Measurements from ENCODE around the gene PCGF1. TPM values are rescaled to one million over a fixed set of nuclear protein-coding genes. Genes with fewer than 3 reads are reported as not detected.
A peak's percentile ranks its signal among the peaks of the same experiment; 100 is the strongest.

PCGF1 gene
- total RNA-seq, 1 experiment from 2014 or later = 42.3 TPM

DNA sequence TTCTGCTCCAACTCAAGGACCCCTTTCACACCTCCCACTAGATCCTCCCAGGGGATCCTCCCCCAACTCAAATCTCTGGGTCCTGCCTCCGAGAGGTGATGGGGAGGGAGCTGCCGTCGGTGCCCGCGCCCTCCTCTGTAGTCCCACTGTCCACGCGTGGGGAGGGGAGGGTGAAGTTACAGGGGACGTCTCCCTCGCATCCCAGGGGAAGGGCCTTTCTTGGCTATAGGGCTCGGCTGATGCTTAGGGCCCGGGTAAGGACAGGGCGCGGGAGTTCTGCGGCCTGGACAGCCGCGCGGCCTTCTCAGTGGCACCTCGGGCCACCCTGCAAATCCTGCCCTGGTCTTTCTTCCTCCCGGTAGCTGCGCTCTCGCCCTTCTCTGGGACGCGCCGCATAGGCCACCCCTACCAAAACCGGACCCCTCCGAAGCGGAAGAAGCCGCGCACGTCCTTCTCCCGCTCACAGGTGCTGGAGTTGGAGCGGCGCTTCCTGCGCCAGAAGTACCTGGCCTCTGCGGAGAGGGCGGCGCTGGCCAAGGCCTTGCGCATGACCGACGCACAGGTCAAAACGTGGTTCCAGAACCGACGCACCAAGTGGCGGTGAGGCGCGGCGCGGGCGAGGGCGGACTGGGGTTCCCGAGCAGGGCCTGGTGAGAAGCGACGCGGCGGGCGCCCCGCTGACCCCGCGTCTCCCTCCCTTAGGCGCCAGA, 7.9 kb upstream of the PCGF1 start:
- no peak for DNase-seq (ENCODE audit: low read depth)

DNA sequence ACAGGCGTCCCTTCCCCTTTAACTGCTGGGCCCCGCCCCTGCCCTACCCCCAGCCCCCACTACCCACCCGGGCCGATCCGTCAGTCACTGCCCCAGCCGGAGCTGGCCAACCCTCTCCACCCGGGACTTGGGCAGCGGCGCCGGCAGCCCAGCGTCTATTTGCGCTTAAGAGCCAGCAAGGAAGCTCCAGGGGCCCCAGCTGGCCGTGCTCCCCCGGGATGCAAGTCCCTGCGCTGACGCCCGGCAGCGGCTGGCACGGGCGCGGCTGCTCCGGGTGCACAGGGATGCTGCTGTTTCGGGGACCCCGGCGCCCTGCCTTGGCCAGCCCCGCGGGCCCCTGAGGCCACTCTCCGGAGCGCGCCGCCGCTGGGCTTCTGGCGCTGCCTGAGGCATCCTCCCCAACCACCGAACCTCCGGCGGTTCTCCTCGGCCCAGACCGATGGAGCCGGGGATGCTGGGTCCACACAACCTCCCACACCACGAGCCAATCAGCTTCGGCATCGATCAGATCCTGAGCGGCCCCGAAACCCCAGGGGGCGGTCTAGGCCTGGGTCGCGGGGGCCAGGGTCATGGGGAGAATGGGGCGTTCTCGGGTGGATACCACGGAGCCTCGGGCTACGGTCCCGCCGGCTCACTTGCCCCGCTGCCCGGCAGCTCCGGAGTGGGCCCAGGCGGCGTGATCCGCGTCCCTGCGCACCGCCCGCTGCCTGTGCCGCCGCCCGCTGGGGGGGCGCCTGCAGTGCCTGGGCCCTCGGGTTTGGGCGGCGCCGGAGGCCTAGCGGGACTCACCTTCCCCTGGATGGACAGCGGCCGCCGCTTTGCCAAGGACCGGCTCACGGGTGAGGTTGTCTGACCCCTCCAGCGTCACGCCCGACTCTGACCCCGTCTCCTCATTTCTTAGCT, 7.1 kb upstream of the PCGF1 start, which contains the start of gene TLX2:
Gene TLX2 (plus strand): TSS at position 83 of the 903 bp plus-strand sequence. CDS start 357 bp downstream, at position 440.
- peak; percentile 65 for DNase-seq (ENCODE audit: low read depth)

DNA sequence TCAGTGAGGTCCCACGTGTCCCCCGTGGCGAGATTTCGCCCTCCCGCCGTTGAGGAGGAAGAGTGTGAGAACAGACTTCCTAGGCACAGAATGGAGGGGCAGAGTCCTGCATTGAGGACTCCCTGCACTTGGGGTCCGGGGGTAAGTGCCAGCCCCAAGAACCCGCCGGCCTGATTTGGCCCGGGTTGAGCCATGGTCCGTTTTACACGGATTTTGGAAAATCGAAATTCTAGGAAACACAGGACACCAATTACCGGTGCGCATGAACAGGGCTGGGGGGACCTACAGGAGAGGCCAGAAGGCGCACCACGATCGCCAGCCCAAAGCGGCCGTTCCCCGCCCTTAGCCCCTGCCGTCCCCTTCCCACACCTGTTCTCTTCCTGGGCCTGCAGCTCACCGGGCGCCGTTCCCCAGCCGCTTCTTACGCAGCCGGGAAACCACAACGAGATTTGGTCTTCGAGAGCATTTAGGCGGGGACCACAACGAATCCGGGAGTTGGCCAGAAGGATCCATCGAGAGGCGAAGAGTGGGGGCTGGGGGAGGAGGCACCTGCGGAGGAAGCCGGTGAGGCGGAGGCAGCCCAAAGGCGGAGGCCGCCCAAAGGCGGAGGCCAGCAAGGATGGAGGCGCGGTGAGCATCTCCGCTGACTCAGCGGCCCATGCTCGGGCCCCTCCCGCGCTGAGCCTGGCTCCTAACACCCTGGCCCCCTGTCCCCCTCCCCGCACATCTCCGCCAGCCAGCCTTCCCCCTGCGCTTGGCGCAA, 6.3 kb upstream of the PCGF1 start:
- DNase-seq (ENCODE audit: low read depth) = no peak

DNA sequence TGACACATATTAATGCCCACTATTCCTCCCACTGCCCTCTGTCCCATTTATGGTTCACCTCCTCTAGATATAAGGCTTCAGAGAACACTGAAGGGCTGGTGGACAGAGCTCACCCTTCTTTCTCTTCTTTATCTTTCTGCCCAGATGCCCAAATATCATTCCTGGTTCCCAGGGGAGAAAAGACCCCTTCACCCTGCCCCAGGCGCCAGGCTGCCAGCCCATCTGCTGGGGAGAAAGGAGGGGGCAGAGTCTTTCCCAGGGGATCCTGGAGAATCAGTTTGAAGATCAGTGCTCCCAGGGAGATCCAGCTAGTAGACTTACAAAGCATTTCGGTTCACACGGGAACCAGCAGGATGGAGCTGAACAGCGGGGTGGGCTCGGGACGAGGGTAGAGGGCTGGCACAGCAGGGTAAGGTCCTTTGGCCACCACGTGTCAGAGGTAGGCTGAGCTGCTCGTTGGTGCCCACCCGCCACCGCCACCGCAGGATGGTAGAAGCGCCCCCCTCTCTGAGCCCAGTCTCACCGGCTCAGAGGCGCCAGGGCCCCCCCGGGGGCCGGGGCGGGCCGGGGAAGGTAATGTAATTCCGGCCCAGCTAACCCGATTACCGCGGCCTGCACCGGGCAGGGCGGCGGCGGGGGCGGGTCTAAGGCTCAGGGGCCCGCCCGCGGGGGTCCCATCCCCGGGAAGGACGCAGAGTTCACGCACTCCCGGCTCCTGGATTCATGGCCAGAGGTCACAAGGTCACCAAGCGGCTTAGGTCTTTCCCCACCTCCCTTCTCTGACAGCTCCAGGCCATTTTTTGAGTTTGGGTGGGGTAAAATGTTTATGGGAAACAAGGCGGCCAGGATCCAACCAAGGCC, 5.5 kb upstream of the PCGF1 start:
- DNase-seq (ENCODE audit: low read depth) = no peak

DNA sequence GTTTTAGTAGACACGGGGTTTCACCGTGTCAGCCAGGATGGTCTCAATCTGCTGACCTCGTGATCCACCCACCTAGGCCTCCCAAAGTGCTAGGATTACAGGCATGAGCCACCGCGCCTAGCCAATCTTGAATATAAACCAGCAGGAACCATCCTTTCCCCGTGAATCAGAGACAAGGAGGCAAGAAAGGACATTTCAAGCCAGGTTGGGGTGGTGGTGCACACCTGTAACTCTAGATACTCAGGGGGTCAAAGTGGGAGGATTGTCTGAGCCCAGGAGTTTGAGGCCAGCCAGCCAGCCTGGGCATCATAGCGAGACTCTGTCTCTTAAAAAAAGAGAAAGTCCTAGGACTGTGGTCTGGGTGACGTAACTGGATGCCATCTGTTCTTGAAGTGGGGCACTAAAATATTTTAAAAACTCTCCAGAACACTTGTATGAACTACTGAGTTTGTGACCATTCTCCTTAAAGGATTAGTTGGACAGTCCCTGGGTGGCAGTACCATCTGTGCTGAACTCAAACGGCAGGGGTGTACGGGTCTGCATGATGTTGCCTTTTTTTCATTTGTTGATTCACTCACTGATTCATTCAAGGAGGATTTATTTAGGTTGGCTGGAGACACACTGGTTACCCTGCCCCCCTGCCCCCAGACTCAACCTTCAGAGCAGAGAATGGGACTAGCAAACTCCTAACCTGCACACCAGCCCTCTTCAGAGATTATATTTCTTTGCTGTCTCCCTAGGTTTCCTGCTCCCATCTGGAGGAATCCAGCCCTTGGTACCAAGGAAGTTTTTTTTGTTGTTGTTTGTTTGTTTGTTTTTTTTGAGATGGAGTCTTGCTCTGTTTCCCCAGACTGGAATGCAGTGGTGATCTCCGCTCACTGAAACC, 3.9 kb upstream of the PCGF1 start:
- no peak for DNase-seq (ENCODE audit: low read depth)

DNA sequence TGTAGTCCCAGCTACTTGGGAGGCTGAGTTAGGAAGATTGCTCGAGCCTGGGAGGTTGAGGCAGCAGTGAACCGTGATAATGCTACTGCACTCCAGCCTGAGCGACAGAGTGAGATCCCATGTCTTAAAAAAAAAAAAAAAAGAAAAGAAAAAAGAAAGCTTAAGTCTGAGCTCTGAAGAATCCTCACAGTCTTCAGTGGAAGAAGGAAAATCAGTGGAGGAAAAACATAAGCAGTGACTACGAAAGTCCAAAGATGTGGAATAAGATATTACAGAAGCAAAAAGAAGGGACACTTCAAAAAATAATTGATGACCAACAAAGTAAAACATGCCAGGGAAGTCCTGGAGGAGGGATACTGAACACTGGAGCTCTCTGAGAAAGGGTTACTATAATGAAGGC, 2.8 kb upstream of the PCGF1 start:
- DNase-seq (ENCODE audit: low read depth) = no peak

DNA sequence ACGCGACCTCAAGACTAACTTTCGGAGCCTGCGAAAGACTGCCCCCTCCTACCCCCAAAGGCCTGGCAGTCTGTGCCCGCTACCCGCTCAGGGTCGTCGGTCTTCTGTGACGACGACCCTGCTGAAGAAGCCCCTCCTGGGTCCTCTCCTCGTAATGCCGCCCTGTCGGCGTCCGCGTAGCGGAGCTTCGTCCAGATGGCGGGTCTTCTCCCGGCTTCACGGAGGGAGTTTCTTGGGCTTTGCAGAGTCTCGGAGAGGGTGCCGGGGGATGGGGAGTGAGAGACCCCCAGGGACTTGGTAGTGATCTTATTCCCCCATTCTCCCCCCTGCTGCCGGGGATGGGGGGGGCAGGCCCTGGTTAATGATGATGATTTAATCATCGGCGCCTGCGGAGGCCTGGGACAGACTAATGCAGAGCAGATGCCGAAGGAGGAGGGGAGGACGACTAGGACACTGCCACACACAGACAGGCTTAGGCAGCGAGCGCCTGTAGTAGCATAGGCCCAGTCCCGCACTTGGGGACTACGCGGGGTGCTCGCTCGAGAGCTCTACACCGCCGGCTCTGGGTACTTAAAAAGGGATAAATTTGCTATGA, 528 bp upstream of the PCGF1 start:
- peak; percentile 80 for DNase-seq (ENCODE audit: low read depth)

DNA sequence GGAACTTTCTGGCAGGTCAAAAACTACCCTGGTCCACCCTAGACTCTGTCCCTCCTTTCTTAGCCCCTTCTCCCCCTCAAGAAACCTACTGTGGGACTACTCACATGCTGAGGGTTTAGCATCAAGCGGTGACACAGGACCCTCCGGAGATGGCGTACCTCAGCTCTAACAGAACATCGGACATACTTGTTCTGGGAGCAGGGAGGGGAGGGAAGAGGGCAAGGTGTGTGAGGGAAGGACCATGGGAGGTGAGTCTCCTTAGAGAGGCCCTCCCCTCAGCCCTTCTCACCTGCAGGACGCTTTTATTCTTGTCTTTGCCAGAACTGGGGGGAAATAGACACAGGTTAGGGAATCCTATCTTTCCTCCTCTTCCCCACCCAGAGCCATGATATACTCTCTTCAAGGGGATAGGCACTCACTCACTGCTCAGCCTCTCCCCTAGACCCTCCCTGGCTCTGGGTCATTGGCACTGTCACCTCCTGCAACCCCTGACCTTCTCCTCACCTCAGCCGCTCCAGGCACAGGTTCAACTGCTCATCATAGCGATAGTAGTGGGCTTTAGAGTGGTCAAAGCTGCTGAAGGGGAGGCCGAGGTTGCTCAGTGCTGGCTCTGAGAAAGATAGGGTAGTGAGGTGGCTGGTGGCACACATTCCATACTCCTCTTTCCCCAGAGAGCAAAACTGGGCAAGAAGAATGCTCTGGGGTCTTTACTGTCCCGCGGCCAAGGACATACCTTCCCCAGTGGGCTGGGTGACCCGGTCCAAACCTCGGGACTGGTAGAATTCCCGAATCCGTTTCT, 1.8 kb downstream of the PCGF1 start:
- no peak for DNase-seq (ENCODE audit: low read depth)

DNA sequence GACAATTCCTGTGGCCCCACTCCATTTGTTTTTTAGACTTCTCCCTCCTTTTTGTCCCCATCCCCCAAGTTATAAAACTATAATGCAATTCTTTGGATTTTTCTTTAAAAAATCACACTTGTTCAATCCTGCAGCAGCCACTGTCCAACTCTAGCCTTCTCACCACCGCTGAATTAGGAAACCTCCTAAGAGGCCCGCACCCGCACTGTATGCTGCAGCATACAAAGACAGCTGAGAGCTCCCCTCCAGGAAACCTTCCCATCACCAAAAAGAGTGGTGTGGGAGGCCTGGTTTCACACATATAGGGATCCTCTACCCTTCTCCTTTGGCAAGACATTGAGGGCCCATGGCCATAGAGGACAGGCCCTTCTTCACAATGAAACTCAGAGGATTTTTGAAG, 2.9 kb downstream of the PCGF1 start:
- no peak for DNase-seq (ENCODE audit: low read depth)

DNA sequence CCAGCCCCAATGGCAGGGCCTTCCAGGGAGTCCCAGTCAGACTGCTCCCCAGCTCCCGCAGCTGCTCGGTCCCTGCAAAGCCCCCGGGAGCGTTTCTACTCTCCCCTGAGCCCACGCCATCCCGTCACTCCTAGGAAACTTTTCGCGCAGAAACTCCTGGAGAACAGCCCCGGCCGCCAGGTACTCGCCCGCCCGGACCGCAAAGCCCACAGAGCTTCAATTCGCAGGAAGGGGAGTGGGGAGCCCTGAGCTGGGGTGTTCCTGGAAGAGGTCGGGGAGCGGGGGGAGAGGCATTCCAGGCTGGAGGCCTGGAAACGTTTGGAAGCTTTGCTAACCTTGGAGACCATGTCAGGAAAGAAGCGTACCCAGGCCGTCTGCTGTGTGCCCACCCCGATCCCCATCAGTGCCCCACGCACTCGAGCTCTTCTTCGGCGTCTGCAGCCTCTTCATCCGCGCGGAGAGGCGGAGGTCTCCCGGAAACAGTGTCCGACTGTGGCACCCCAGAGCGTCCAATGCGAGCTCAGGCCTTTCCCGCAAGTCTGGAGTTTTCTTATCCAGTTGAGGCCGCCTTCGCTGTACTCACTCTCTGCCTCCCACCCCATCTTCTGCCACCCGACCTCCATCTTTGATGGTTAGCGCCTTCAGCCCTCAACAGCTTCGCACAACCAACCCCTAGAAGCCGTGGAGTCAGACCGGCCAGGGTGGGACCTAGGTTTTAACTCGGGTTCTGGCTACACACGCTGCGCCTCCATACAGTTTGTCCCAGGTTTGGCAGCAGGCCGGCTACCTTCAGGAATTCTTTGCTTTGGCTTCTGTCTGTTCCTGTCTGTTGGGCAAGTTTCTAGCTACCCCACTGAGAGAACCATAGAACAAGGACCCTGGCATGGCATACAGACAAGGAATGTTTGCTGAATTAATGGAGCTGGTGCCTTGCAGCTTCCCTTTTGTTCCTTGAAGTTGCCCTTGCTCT, 3.7 kb downstream of the PCGF1 start:
- DNase-seq (ENCODE audit: low read depth) = peak; percentile 59

DNA sequence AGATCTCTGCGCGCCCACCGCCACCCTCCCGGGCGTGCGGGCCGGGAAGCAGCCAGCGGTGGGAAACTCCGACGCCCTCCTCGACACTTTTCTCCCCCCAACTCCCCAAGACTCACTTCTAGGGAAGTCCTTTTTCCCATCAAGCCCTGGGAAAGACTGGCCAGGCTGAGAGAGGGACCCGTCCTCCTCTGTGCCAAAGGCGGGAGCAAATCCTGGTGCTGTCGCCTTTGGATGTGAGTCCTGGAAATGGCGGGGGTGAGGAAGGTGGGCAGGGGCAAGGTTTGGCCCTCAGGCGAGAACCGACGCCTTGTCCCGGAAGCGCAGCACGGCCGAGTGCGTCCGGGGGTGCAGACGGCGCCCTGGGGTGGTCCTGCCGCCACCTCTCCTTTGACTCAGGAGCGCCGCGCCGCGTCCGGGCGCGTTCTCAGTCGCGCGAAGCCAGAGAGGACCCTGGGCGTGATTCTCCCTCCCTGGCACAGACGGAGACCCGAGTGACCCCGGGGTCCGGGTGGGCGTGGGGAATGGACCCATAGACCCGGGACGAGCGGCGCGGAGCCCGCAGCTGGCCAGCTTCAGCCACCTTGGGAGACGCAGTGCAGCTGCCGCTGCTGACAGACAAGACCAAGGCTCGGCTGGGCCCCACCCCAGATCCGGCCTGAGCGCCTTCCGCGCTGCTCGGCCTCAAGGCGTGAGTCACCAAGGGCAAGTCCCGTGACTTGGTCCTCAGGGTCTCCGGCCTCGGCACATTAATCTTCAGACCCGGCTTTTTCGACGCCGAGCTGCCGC, 4.6 kb downstream of the PCGF1 start:
- peak; percentile 88 for DNase-seq (ENCODE audit: low read depth)

DNA sequence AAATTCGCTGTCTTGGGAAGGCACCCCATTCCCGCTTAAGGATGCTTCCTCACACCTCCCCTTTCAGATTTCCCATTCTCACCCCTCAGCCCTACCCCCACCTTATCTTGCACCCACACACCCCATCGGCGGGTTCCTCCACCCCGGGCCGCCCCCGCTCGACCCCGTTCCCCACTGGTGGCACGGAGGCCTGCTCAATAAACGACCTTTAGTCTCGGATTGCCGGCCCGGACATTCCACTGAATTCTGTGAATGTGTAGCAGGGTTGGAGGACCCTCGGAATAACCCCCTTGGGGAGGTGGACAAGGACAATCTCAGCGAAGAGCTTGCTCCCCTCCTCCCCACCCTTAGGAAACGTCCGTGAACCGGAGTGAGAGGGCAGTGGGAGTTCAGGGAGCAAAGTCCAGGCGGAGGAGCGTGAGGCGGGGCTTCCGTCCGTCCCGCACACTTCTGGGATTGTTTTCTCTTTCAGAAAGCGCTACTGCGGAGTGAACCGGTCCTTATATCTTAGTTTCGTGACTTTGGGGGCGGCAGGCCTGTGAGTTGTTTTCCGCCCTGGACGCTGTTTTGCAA, 5.3 kb downstream of the PCGF1 start:
- peak; percentile 27 for DNase-seq (ENCODE audit: low read depth)

DNA sequence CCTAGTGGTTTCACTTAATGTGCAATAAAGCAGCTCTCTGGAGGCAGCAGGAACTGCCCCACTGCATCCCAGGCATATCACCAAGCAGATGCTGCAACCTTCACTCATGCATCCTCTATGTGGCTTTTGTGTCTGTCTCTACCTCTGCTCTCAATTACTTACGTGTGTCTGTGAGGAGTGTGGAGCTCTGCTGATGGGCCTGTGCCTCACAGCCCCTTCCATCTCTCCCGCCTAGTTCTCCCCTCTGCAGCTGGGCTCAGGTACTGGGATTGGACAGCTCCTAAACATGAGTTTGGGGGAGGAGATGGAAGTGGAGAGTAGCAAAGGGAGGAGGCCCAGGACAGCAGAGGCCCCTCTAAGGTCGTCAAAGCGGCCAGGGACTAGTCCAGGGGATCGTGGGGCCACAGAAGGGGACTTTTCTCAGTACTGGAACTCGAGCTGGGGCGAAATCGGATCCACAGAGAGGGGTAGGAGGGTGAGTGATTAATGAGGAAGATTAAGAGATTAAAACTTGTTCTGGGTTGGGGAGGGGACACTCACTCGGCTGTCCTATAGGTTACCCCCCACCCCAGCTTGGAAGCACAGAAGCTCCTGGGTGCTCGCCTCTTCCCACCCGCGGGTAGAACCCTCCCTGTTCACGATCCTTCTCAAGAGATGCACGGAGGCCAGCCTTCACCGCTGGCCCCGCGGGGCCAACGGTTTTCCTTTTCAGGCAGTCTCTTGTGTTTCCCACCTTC, 6.0 kb downstream of the PCGF1 start:
- DNase-seq (ENCODE audit: low read depth) = no peak

DNA sequence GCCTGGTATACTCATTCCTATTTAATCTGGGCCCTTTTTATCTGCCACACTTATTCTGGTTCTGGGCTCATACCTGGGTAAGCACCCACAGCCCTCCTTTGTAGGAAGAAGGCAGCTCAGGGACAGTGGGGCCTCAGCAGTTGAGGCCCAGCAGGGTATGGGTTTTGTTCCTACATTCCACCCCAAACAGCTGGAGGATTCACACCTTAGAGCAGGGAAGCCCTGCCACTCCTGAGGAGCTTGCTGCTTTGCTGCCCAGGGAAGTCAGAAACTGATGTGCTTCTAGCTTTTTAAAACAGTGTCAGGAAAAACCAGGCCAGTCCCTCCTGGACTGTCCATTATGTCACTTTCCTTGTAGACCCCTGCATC, 6.9 kb downstream of the PCGF1 start:
- no peak for DNase-seq (ENCODE audit: low read depth)

DNA sequence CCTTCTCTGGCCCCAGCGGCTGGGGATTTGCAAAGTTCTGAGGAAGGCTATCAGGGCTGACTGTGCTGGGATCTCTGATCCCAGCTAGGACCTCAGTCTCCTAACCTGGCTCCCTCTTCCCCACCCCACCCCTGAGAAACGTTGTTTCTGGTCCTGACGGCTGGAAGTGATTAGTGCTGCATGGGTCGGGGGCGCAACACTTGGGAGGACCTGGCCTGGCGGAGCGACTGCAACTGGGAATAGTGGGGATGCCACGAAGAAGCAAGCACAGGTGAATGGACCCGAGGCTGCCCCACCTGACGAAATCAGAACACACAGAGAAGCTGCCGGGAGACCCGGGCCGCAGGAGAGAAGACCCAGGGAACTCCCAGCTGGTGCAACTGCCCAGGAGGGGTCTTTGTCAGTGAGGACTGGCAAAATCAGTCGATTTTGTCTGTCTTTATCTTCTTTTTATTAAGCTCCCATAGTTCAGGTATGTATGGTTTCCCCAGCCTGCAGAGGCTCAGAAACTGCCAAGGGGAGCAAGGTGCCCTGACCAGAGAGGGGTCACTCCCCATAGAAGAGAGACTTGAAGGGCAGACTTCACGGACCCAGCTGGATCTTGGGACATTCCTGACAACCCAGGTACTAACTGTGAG, 7.4 kb downstream of the PCGF1 start:
- DNase-seq (ENCODE audit: low read depth) = no peak
